DMS114 treated with DMSO at 0.1 percent for 48 hours (cell line): ENCODE measurements around the gene KRT13.

Experiments used
- DNase-seq: peaks from one replicate; lab custom pipeline; 2025; ENCODE audit not compliant: unreplicated experiment; lab: John Stamatoyannopoulos, UW

KRT13 gene

GRCh38 chr17:41520821-41521521 is 15.6 kb upstream of the KRT13 start:
- no peak for DNase-seq

- DNase-seq = no peak
Observed at GRCh38 chr17:41519501-41520224, 14.3 kb upstream of the KRT13 start.

GRCh38 chr17:41518789-41519449 is 13.5 kb upstream of the KRT13 start, which contains the start of gene KRT15:
KRT15 (minus strand) TSS chr17:41518890; CDS start chr17:41518827, 63 bp downstream.
- DNase-seq = no peak

GRCh38 chr17:41518031-41518430 is 12.6 kb upstream of the KRT13 start:
- DNase-seq = no peak

- DNase-seq = no peak
Observed at GRCh38 chr17:41516830-41517283, 11.4 kb upstream of the KRT13 start.

GRCh38 chr17:41516147-41516829 is 10.9 kb upstream of the KRT13 start:
- no peak for DNase-seq

- DNase-seq = no peak
Observed at GRCh38 chr17:41513168-41513547, 7.7 kb upstream of the KRT13 start.

GRCh38 chr17:41512546-41513167 is 7.2 kb upstream of the KRT13 start:
- DNase-seq = no peak

- no peak for DNase-seq
Observed at GRCh38 chr17:41511716-41512115, 6.3 kb upstream of the KRT13 start.

- DNase-seq = no peak
Observed at GRCh38 chr17:41511116-41511515, 5.7 kb upstream of the KRT13 start.

GRCh38 chr17:41510251-41511065 is 5.0 kb upstream of the KRT13 start:
- no peak for DNase-seq

- no peak for DNase-seq
Observed at GRCh38 chr17:41507315-41507880, 2.0 kb upstream of the KRT13 start.

- DNase-seq = no peak
Observed at GRCh38 chr17:41505809-41506767, 676 bp upstream of the KRT13 start.

GRCh38 chr17:41504246-41504977 is 1.0 kb downstream of the KRT13 start:
- no peak for DNase-seq

GRCh38 chr17:41503202-41503601 is 2.2 kb downstream of the KRT13 start:
- DNase-seq = no peak

GRCh38 chr17:41500131-41500911 is 5.1 kb downstream of the KRT13 start:
- DNase-seq = no peak

GRCh38 chr17:41499714-41500113 is 5.7 kb downstream of the KRT13 start:
- no peak for DNase-seq
